H1 (cell line): ENCODE measurements around the gene MPST. TPM values are rescaled to one million over a fixed set of nuclear protein-coding genes. Genes with fewer than 3 reads are reported as not detected.

Experiments
- CTCF ChIA-PET: fragments of 300-600 bp; sonication (Branson Sonifier 250); formaldehyde crosslinking; loops from one replicate; lab custom pipeline; 2021; ENCODE audit not compliant: partially characterized antibody; lab: Charles Lee
- POLR2A ChIA-PET: fragments of 300-600 bp; sonication (Branson Sonifier 250); formaldehyde crosslinking; loops from one replicate; lab custom pipeline; 2021; ENCODE audit warnings: inconsistent platforms; ENCODE audit not compliant: partially characterized antibody; lab: Charles Lee
- DNase-seq, 2 experiments: peaks; one replicate each; pipeline versions ENCODE4 v3.0.0 to v3.0.0-alpha.2; 2010 to 2022; ENCODE audit warnings: low spot score in 2 of 2, low read depth in 1 of 2, mixed read lengths in 1 of 2
- FAIRE-seq: peaks from 2 replicates; lab custom pipeline; 2011; peaks lifted over from hg19 to GRCh38; lab: Jason Lieb, UNC
- H2AFZ ChIP-seq: 2 replicates; pipeline ENCODE4 v1.8.1; 2012; ENCODE audit warnings: low read length, inconsistent platforms
- H2AK5ac ChIP-seq: 2 replicates; pipeline ENCODE4 v1.6.1; 2013; ENCODE audit warnings: low read depth, low read length
- H2BK120ac ChIP-seq: replicated peaks from 2 replicates; pipeline ENCODE3; 2013; ENCODE audit warnings: low read depth, low read length, inconsistent platforms
- H2BK12ac ChIP-seq: 2 replicates; pipeline ENCODE4 v1.6.1; 2013; ENCODE audit warnings: low read depth, low read length
- H2BK15ac ChIP-seq: 2 replicates; pipeline ENCODE4 v1.6.1; 2013; ENCODE audit warnings: low read length
- H2BK20ac ChIP-seq: 2 replicates; pipeline ENCODE4 v1.6.1; 2013; ENCODE audit warnings: low read length
- H2BK5ac ChIP-seq: 2 replicates; pipeline ENCODE4 v1.6.1; 2013; ENCODE audit warnings: low read depth, low read length
- H3K14ac ChIP-seq: 2 replicates; pipeline ENCODE4 v1.6.1; 2013; ENCODE audit warnings: inconsistent platforms; ENCODE audit not compliant: insufficient read length
- H3K18ac ChIP-seq: 2 replicates; pipeline ENCODE4 v1.6.1; 2013; ENCODE audit warnings: low read length; ENCODE audit errors: extremely low read depth
- H3K23ac ChIP-seq: 2 replicates; pipeline ENCODE4 v1.6.1; 2013; ENCODE audit warnings: inconsistent platforms; ENCODE audit not compliant: insufficient read length
- H3K23me2 ChIP-seq: 2 replicates; pipeline ENCODE4 v1.6.1; 2013; ENCODE audit warnings: low read depth, low read length
- H3K27ac ChIP-seq: 2 replicates; pipeline ENCODE4 v1.6.1; 2011; ENCODE audit warnings: low read depth, low read length, inconsistent platforms
- H3K27me3 ChIP-seq, 4 experiments: replicated peaks in 1 of 4; 1 replicate in 1 of 4; 2 replicates in 3 of 4; pipeline versions ENCODE4 v1.6.1 to v1.8.1; 2011 to 2013; ENCODE audit warnings: low read length in 3 of 4, mild to moderate bottlenecking in 3 of 4, inconsistent platforms in 2 of 4, mixed read lengths in 2 of 4, moderate library complexity in 1 of 4; ENCODE audit not compliant: control insufficient read depth in 3 of 4, insufficient read depth in 3 of 4; ENCODE audit errors: extremely low read depth in 1 of 4
- H3K36me3 ChIP-seq, 4 experiments: 2 replicates each; pipeline versions ENCODE4 v1.6.1 to v1.8.1; 2011 to 2013; ENCODE audit warnings: mild to moderate bottlenecking in 4 of 4, low read length in 3 of 4, moderate library complexity in 2 of 4, control low read depth in 1 of 4, inconsistent platforms in 1 of 4; ENCODE audit not compliant: insufficient read depth in 4 of 4, control insufficient read depth in 2 of 4
- H3K4ac ChIP-seq: replicated peaks from 2 replicates; pipeline ENCODE3; 2013; ENCODE audit warnings: low read length, low read depth, mixed read lengths, inconsistent platforms; ENCODE audit not compliant: insufficient read length
- H3K4me1 ChIP-seq, 4 experiments: replicated peaks in 1 of 4; 1 replicate in 1 of 4; 2 replicates in 3 of 4; pipeline versions ENCODE4 v1.6.1 to v1.8.1; 2011 to 2013; ENCODE audit warnings: low read length in 3 of 4, inconsistent platforms in 2 of 4, mixed read lengths in 1 of 4; ENCODE audit not compliant: insufficient read depth in 4 of 4, control insufficient read depth in 3 of 4
- H3K4me2 ChIP-seq, 2 experiments: 2 replicates each; pipeline versions ENCODE4 v1.6.1 to v1.8.1; 2011 to 2013; ENCODE audit warnings: low read depth in 2 of 2, low read length in 2 of 2, control low read depth in 1 of 2, inconsistent platforms in 1 of 2, mild to moderate bottlenecking in 1 of 2; ENCODE audit not compliant: insufficient read depth in 1 of 2
- H3K4me3 ChIP-seq, 4 experiments: fragments of 200-600, 300-600 bp in 1 of 4; sonication (generic), shearing (Covaris generic), sonication (Bioruptor Twin) in 1 of 4; 2 replicates each; pipeline versions ENCODE4 v1.5.1 to v1.8.1; 2011 to 2016; ENCODE audit warnings: low read length in 4 of 4, low read depth in 3 of 4, control low read depth in 2 of 4, inconsistent platforms in 2 of 4, mild to moderate bottlenecking in 2 of 4, mixed read lengths in 1 of 4, moderate library complexity in 1 of 4; ENCODE audit not compliant: insufficient read depth in 2 of 4; ENCODE audit errors: extremely low read depth in 1 of 4
- H3K56ac ChIP-seq: replicated peaks from 2 replicates; pipeline ENCODE3; 2013; ENCODE audit warnings: low read depth, mild to moderate bottlenecking, mixed read lengths, low read length, inconsistent platforms; ENCODE audit not compliant: insufficient read length
- H3K79me1 ChIP-seq: 2 replicates; pipeline ENCODE4 v1.6.1; 2013; ENCODE audit warnings: low read depth, low read length, control low read depth
- H3K79me2 ChIP-seq, 2 experiments: 2 replicates each; pipeline versions ENCODE4 v1.6.1 to v1.8.1; 2012 to 2013; ENCODE audit warnings: low read length in 2 of 2, mild to moderate bottlenecking in 2 of 2, inconsistent platforms in 1 of 2; ENCODE audit not compliant: insufficient read depth in 2 of 2, control insufficient read depth in 1 of 2
- H3K9ac ChIP-seq, 4 experiments: replicated peaks in 1 of 4; 1 replicate in 1 of 4; 2 replicates in 3 of 4; pipeline versions ENCODE4 v1.6.1 to v1.8.1; 2011 to 2013; ENCODE audit warnings: low read depth in 3 of 4, low read length in 3 of 4, control low read depth in 2 of 4, mild to moderate bottlenecking in 2 of 4, moderate library complexity in 2 of 4, inconsistent platforms in 1 of 4; ENCODE audit errors: extremely low read depth in 1 of 4
- H3K9me3 ChIP-seq, 2 experiments: 2 replicates each; pipeline versions ENCODE4 v1.6.1 to v1.8.1; 2012 to 2013; ENCODE audit warnings: mild to moderate bottlenecking in 2 of 2, moderate library complexity in 2 of 2, control low read depth in 1 of 2, inconsistent platforms in 1 of 2, low read depth in 1 of 2, low read length in 1 of 2, mixed read lengths in 1 of 2; ENCODE audit not compliant: insufficient read depth in 2 of 2
- H4K20me1 ChIP-seq, 2 experiments: replicated peaks in 1 of 2; 2 replicates each; pipeline versions ENCODE3 to v1.8.1; 2011 to 2013; ENCODE audit warnings: inconsistent platforms in 2 of 2, low read length in 2 of 2, mild to moderate bottlenecking in 1 of 2; ENCODE audit not compliant: insufficient read depth in 2 of 2, control insufficient read depth in 1 of 2
- H4K5ac ChIP-seq: 2 replicates; pipeline ENCODE4 v1.6.1; 2013; ENCODE audit warnings: low read length, low read depth, mixed read lengths, inconsistent platforms; ENCODE audit not compliant: insufficient read length
- H4K8ac ChIP-seq: 2 replicates; pipeline ENCODE4 v1.8.0; 2013; ENCODE audit warnings: mild to moderate bottlenecking, moderate library complexity, low read length, inconsistent platforms; ENCODE audit not compliant: insufficient read depth; ENCODE audit errors: extremely low read depth
- H4K91ac ChIP-seq: replicated peaks from 2 replicates; pipeline ENCODE3; 2013; ENCODE audit warnings: low read length, mixed read lengths, inconsistent platforms; ENCODE audit not compliant: insufficient read length
- CBX5 ChIP-seq: fragments of 300-800, 300-1000 bp; sonication (generic); IDR thresholded peaks from 2 replicates; pipeline ENCODE4 v1.7.1; 2016; ENCODE audit warnings: antibody characterized with exemption, low read length, low read depth
- CHD2 ChIP-seq: IDR thresholded peaks from 2 replicates; pipeline ENCODE4 v1.6.1; 2012; ENCODE audit warnings: low read length, improper control_type of control experiment
- RAD21 ChIP-seq, 2 experiments: IDR thresholded peaks in 1 of 2; conservative IDR thresholded peaks in 1 of 2; 2 replicates each; pipeline ENCODE4 v1.6.1; 2011; ENCODE audit warnings: low read depth in 2 of 2, low read length in 2 of 2, improper control_type of control experiment in 1 of 2, inconsistent platforms in 1 of 2, mild to moderate bottlenecking in 1 of 2, moderate library complexity in 1 of 2
- WGBS, 2 experiments: shearing (Covaris generic) in 1 of 2; methylation state at CpG; one replicate each; pipeline versions ENCODE4 v1.1.6 to v1.1.7; 2013 to 2015; ENCODE audit warnings: low lambda C conversion rate in 2 of 2, mixed read lengths in 2 of 2, inconsistent platforms in 1 of 2, low coverage in 1 of 2, missing lambda C conversion rate in 1 of 2; ENCODE audit not compliant: insufficient replicate concordance in 2 of 2, insufficient coverage in 1 of 2, insufficient read length in 1 of 2; ENCODE audit errors: extremely low coverage in 1 of 2, missing lambda C conversion rate in 1 of 2; 5-methylcytosine and 5-hydroxymethylcytosine counted together
- polyA plus RNA-seq, 7 experiments: library from polyadenylated mRNA; depleted of rRNA in 3 of 7; stranded (reverse) in 5 of 7; unstranded in 2 of 7; fragments of >200 nt in 5 of 7; fragments of 200-250 nt in 2 of 7; gene quantifications; 1 replicate in 5 of 7; 2 replicates in 1 of 7; 4 replicates in 1 of 7; pipeline versions ENCODE4 v1.2.1 to v1.2.3, GENCODE V29; 2011 to 2013; ENCODE audit warnings: missing spikeins in 2 of 7, mixed read lengths in 2 of 7
- total RNA-seq: library from RNA; stranded (reverse); fragmentation: NEBNext Ultra II Directional; extraction: Animal tissue kit (Norgen Biotek cat#: 25700); gene quantifications from 2 replicates; pipeline ENCODE4 v1.2.1, GENCODE V29; 2021

Gene MPST
- total and polyA plus RNA-seq, 2 of the 8 experiments (the other 6 are each of a cell fraction or from before 2014, with no cell fraction given), result 86.0 to 124 TPM

DNA sequence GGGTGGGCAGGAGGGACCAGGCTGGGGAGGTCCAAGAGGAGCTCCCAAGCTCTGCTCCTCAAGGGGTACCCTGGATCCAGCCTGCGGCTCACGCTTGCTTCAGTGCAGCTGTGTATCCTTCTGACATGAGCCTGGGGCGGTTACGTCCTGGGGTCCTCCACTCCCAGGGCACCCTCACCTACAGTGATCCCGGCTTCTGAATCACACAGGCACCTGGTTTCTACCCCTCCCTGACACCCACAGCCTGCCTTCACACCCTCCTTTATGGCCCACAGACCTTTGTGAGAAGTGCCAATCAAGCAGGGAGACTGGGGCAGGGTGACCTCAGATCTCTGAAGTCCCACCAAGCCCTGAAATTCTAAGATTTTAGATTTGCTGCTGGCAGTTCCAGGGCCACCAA is 1.5 kb downstream of the MPST start:
- DNase-seq (no peak), FAIRE-seq (no peak)
- Histone ChIP-seq H3K23ac (no peak overlapping the region), H3K4me1 (peaks cover 0 to 16% (median 10%) of the 10 kb centered on the region in 4 experiments; a peak in 6 of 7 replicates), H3K79me2 (peaks cover 0 to 25% of the 10 kb centered on the region in 2 experiments; a peak in 3 of 4 replicates), H3K56ac (no peak overlapping the region), H3K14ac (no peak overlapping the region), H3K4me2 (no peak overlapping the region; a peak in 1 of 4 replicates), H2BK120ac (no peak overlapping the region), H3K4me3 (no peak overlapping the region), H3K79me1 (peaks cover 10% of the 10 kb centered on the region), H4K91ac (no peak overlapping the region), H2AFZ (no peak overlapping the region), H4K5ac (no peak overlapping the region), H2BK12ac (no peak overlapping the region), H4K8ac (no peak overlapping the region), H3K4ac (no peak overlapping the region), H3K36me3 (peaks cover 3 to 31% (median 14%) of the 10 kb centered on the region in 4 experiments; a peak in 7 of 8 replicates), H2BK15ac (no peak overlapping the region), H3K27me3 (no peaks in the 10 kb centered on the region), H2BK20ac (no peak overlapping the region), H3K9me3 (no peaks in the 10 kb centered on the region), H3K9ac (no peak overlapping the region), H3K27ac (no peak overlapping the region), H3K23me2 (peaks cover 11% of the 10 kb centered on the region), H4K20me1 (peaks cover 12 to 36% of the 10 kb centered on the region in 2 experiments), H2BK5ac (no peak overlapping the region), H2AK5ac (peak overlapping the region; percentile 71; the same call in 1 of the 2 replicates), H3K18ac (no peak overlapping the region)
- ChIA-PET CTCF (interaction anchor here (0.8 to 5.4 kb wide), 22 partner anchors 8 to 510 kb away, joined by 3 to 37 read pairs (median 4); a partner anchor contains a TSS), POLR2A (interaction anchor here (0.9 to 4.3 kb wide), 5 partner anchors 10 to 239 kb away, joined by 3 to 33 read pairs (median 6); no protein-coding TSS in a partner anchor)
- no peak for TF ChIP-seq CBX5
- no peak for TF ChIP-seq CHD2
- no peak for TF ChIP-seq RAD21 (IDR thresholded peaks at IDR 0.05 in 1 of 2, conservative IDR thresholded peaks at IDR 0.05 in 1 of 2; ENCODE audit: low read depth in 2 of 2, low read length in 2 of 2)
- 84% methylated on average over 3 of the region's 5 CpGs; no CpG with 5 or more reads in 1 of the 2 experiments for WGBS, 2 experiments
